Measurements from ENCODE around the gene SPAG16. TPM values are rescaled to one million over a fixed set of nuclear protein-coding genes. Genes with fewer than 3 reads are reported as not detected.

The SPAG16 gene
- total RNA-seq, 1 experiment from 2014 or later = 30.0 TPM

- BruUV-seq (replicated peaks) = no TSS peak
- no peaks in the 10 kb centered on the region for H3F3A ChIP-seq (ENCODE audit: insufficient read depth, low read depth)
- no peak overlapping the region for H3K27ac ChIP-seq
- no peaks in the 10 kb centered on the region for H3K36me3 ChIP-seq (ENCODE audit: low read depth)
- no peaks in the 10 kb centered on the region for H3K9me2 ChIP-seq (ENCODE audit: insufficient read depth)
- H3K79me2 ChIP-seq (ENCODE audit: low read depth) = no peaks in the 10 kb centered on the region
- no peak overlapping the region for H2AFZ ChIP-seq
- H3K4me1 ChIP-seq (replicated peaks; ENCODE audit: insufficient read depth) = no peaks in the 10 kb centered on the region
- TF ChIP-seq EZH2 (IDR thresholded peaks at IDR 0.05; ENCODE audit: low read depth) (no peak), CTCF (conservative IDR thresholded peaks at IDR 0.05) (no peak)
- intact Hi-C loops (cut with micrococcal nuclease; ENCODE audit: unreplicated experiment) = no loop called here
- DNase-seq = no peak
- H3K4me3 ChIP-seq = no peak overlapping the region
- H4K20me1 ChIP-seq (ENCODE audit: insufficient read depth) = no peaks in the 10 kb centered on the region
- no peaks in the 10 kb centered on the region; the same call in 1 of the 2 replicates for H3K9me3 ChIP-seq (ENCODE audit: insufficient read depth, low read depth)
- H3K4me2 ChIP-seq = no peak overlapping the region
- ChIA-PET CTCF (no interaction called here), POLR2A (ENCODE audit: unreplicated experiment) (no interaction called here)
- H3K27me3 ChIP-seq (ENCODE audit: insufficient read depth, low read depth) = no peaks in the 10 kb centered on the region
Observed at GRCh38 chr2:213816583-213816982, 532.3 kb downstream of the SPAG16 start.

GRCh38 chr2:213818436-213818835 is 534.2 kb downstream of the SPAG16 start:
- no peak overlapping the region for H3K4me2 ChIP-seq
- intact Hi-C loops (cut with micrococcal nuclease; ENCODE audit: unreplicated experiment) = no loop called here
- H3F3A ChIP-seq (ENCODE audit: insufficient read depth, low read depth) = no peaks in the 10 kb centered on the region

GRCh38 chr2:213834331-213834730 is 550.1 kb downstream of the SPAG16 start:
- ChIA-PET CTCF (no interaction called here), POLR2A (ENCODE audit: unreplicated experiment) (no interaction called here)
- Histone ChIP-seq H3K36me3 (ENCODE audit: low read depth) (no peaks in the 10 kb centered on the region), H2AFZ (no peak overlapping the region), H3K9me3 (ENCODE audit: insufficient read depth, low read depth) (no peaks in the 10 kb centered on the region), H3K4me2 (no peak overlapping the region), H3K4me3 (no peak overlapping the region), H3K9me2 (ENCODE audit: insufficient read depth) (no peaks in the 10 kb centered on the region), H3F3A (ENCODE audit: insufficient read depth, low read depth) (no peaks in the 10 kb centered on the region), H4K20me1 (ENCODE audit: insufficient read depth) (no peaks in the 10 kb centered on the region), H3K4me1 (replicated peaks; ENCODE audit: insufficient read depth) (peaks cover 11% of the 10 kb centered on the region; the same call in 1 of the 2 replicates), H3K27ac (no peak overlapping the region), H3K27me3 (ENCODE audit: insufficient read depth, low read depth) (no peaks in the 10 kb centered on the region), H3K79me2 (ENCODE audit: low read depth) (no peaks in the 10 kb centered on the region)
- no TSS peak for BruUV-seq (replicated peaks)
- DNase-seq = no peak
- intact Hi-C loops (cut with micrococcal nuclease; ENCODE audit: unreplicated experiment) = no loop called here
- TF ChIP-seq EZH2 (IDR thresholded peaks at IDR 0.05; ENCODE audit: low read depth) (no peak), CTCF (conservative IDR thresholded peaks at IDR 0.05) (no peak)

More at GRCh38 chr2:213818436-213818835, 534.2 kb downstream of the SPAG16 start:
- TF ChIP-seq EZH2 (IDR thresholded peaks at IDR 0.05; ENCODE audit: low read depth) (no peak), CTCF (conservative IDR thresholded peaks at IDR 0.05) (no peak)
- BruUV-seq (replicated peaks) = no TSS peak
- peaks cover 4% of the 10 kb centered on the region; the same call in 1 of the 2 replicates for H3K9me3 ChIP-seq (ENCODE audit: insufficient read depth, low read depth)
- no peaks in the 10 kb centered on the region for H3K36me3 ChIP-seq (ENCODE audit: low read depth)
- no peak for DNase-seq
- H3K27me3 ChIP-seq (ENCODE audit: insufficient read depth, low read depth) = no peaks in the 10 kb centered on the region
- H3K4me1 ChIP-seq (replicated peaks; ENCODE audit: insufficient read depth) = no peaks in the 10 kb centered on the region
- H3K4me3 ChIP-seq = no peak overlapping the region
- no peaks in the 10 kb centered on the region for H3K9me2 ChIP-seq (ENCODE audit: insufficient read depth)
- no peak overlapping the region for H3K27ac ChIP-seq
- ChIA-PET CTCF (no interaction called here), POLR2A (ENCODE audit: unreplicated experiment) (no interaction called here)
- no peaks in the 10 kb centered on the region for H4K20me1 ChIP-seq (ENCODE audit: insufficient read depth)
- no peaks in the 10 kb centered on the region for H3K79me2 ChIP-seq (ENCODE audit: low read depth)
- H2AFZ ChIP-seq = 0 out of 2 replicates have a peak overlapping the region, but pooled peaks have one; percentile 2

All from PC-9 (cell line).